ENCODE results near the gene BRF1. TPM values are rescaled to one million over a fixed set of nuclear protein-coding genes. Genes with fewer than 3 reads are reported as not detected.

Gene BRF1
- total and polyA plus RNA-seq, 2 donors from 2014 or later = 19.3 to 34.1 TPM

DNA sequence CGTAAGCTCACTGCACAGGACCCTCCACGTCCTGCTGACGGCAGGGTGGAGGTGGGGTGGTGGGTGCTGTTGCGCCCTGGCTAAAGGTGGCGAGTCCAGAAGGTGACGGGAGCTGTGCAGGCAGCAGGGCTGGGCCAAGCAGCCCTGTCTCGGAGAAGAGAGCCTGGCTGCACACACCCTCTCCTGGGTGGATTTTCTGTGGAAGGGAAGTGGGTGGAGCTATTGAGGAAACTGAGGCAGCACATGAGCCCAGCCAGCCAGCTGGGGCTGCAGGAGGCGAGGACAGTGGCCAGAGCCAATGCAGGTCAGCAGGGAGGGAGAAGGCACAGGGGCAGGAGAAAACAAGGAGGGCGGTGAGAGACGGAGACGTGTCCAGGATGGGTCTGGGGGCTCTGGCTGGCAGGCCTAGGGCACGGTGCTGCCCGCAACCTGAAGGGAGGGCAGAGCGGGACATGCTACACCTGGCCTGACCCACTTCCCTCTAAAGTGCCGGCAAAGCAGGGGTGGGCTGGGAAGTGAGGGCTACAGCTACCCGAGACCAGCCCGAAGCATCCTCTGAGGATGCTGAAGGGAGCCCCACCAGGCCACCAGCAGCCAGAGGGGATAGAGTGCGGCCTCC is 32.0 kb downstream of the BRF1 start:
- DNase-seq (no peak), FAIRE-seq (no peak)
- TF ChIP-seq, protein P1, sequence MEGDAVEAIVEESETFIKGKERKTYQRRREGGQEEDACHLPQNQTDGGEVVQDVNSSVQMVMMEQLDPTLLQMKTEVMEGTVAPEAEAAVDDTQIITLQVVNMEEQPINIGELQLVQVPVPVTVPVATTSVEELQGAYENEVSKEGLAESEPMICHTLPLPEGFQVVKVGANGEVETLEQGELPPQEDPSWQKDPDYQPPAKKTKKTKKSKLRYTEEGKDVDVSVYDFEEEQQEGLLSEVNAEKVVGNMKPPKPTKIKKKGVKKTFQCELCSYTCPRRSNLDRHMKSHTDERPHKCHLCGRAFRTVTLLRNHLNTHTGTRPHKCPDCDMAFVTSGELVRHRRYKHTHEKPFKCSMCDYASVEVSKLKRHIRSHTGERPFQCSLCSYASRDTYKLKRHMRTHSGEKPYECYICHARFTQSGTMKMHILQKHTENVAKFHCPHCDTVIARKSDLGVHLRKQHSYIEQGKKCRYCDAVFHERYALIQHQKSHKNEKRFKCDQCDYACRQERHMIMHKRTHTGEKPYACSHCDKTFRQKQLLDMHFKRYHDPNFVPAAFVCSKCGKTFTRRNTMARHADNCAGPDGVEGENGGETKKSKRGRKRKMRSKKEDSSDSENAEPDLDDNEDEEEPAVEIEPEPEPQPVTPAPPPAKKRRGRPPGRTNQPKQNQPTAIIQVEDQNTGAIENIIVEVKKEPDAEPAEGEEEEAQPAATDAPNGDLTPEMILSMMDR (IDR thresholded peaks at IDR 0.05; ENCODE audit: borderline replicate concordance, extremely low read depth, insufficient read depth) = no peak
- Histone ChIP-seq H3K4me1 (ENCODE audit: control insufficient read depth in 2 of 3, insufficient read depth in 2 of 3, low read depth in 1 of 3, low read length in 3 of 3) (peaks cover 0 to 16% (median 5%) of the 10 kb centered on the region in 3 donors), H3K9ac (ENCODE audit: low read length in 3 of 3) (no peak overlapping the region), H3K27ac (ENCODE audit: low read depth in 2 of 2, low read length in 2 of 2) (no peak overlapping the region), H3K9me3 (ENCODE audit: control insufficient read depth in 2 of 3, insufficient read depth in 1 of 3, low read length in 3 of 3) (no peaks in the 10 kb centered on the region), H3K36me3 (ENCODE audit: control insufficient read depth in 2 of 3, insufficient read depth in 3 of 3, low read length in 3 of 3) (no peaks in the 10 kb centered on the region), H3K4me3 (ENCODE audit: low read length in 3 of 3) (no peak overlapping the region), H3K27me3 (ENCODE audit: control insufficient read depth, insufficient read depth, low read length) (no peaks in the 10 kb centered on the region)
- intact Hi-C loops (cut with DNase I) = no loop called here

DNA sequence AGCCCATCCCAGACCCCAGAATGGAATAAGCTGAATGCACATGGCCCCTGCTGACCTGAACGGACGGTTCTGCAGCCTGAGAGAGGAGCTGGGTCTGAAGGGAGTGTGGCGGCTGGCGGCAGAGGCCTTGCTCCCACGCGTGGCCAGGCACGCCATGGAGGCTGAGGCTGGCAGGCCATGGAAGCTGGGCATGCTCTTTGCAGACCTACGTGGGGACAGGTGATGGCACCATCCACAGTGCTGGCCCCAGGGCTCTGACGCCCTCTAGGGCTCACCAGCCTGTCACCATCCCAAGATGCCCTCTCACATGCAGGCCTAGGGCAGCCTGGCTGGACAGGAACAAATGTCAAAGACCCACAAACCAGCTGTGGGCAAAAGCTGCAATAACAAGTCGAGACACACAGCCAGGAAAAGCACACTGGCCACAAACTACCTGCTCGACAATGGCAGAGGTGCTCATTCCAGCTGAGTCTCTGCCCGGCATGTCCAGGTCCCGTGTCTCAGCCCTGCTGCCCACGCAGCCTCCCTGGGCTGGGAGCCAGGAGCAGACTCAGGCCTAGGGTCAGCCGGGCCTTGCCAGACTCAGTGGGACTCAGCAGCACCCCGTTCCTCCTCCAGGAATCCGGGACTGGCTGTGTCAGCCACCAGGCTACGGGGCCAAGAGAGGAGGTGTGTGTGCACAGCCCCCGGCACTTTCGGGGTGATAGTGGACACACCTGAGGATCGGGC is 32.8 kb downstream of the BRF1 start:
- Histone ChIP-seq H3K36me3 (ENCODE audit: control insufficient read depth in 2 of 3, insufficient read depth in 3 of 3, low read length in 3 of 3) (no peaks in the 10 kb centered on the region), H3K4me3 (ENCODE audit: low read length in 3 of 3) (no peak overlapping the region), H3K27me3 (ENCODE audit: control insufficient read depth, insufficient read depth, low read length) (no peaks in the 10 kb centered on the region), H3K9ac (ENCODE audit: low read length in 3 of 3) (no peak overlapping the region), H3K9me3 (ENCODE audit: control insufficient read depth in 2 of 3, insufficient read depth in 1 of 3, low read length in 3 of 3) (no peaks in the 10 kb centered on the region), H3K27ac (ENCODE audit: low read depth in 2 of 2, low read length in 2 of 2) (no peak overlapping the region), H3K4me1 (ENCODE audit: control insufficient read depth in 2 of 3, insufficient read depth in 2 of 3, low read depth in 1 of 3, low read length in 3 of 3) (peaks cover 0 to 12% (median 2%) of the 10 kb centered on the region in 3 donors)
- intact Hi-C loops (cut with DNase I) = no loop called here
- DNase-seq (no peak), FAIRE-seq (no peak)
- TF ChIP-seq, protein P1 (IDR thresholded peaks at IDR 0.05; ENCODE audit: borderline replicate concordance, extremely low read depth, insufficient read depth) = no peak

DNA sequence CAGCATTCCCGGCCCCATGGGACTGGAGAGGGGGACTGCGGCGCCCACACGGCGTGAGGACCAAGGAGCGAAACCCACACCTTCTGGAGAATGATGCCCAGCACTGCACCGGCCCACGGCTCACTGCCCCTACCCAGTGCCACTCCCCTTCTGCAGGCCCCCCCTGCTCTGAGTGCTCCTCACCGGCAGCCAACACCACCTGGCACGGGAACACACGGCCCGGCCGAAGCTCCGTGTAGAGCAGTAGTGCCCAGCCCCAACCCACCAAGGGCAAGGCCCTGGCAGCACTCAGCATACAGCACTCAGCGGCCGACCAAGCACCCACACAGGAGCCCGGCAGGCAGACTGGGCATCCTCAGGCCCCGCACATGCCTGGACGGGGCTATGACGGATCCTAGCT is 39.0 kb downstream of the BRF1 start:
- intact Hi-C loops (cut with DNase I) = no loop called here
- DNase-seq (no peak), FAIRE-seq (no peak)
- Histone ChIP-seq H3K27me3 (ENCODE audit: control insufficient read depth, insufficient read depth, low read length) (no peaks in the 10 kb centered on the region), H3K4me1 (ENCODE audit: control insufficient read depth in 2 of 3, insufficient read depth in 2 of 3, low read depth in 1 of 3, low read length in 3 of 3) (no peaks in the 10 kb centered on the region), H3K27ac (ENCODE audit: low read depth in 2 of 2, low read length in 2 of 2) (no peak overlapping the region), H3K36me3 (ENCODE audit: control insufficient read depth in 2 of 3, insufficient read depth in 3 of 3, low read length in 3 of 3) (no peaks in the 10 kb centered on the region), H3K9ac (ENCODE audit: low read length in 3 of 3) (no peak overlapping the region), H3K4me3 (ENCODE audit: low read length in 3 of 3) (no peak overlapping the region), H3K9me3 (ENCODE audit: control insufficient read depth in 2 of 3, insufficient read depth in 1 of 3, low read length in 3 of 3) (no peaks in the 10 kb centered on the region)
- TF ChIP-seq, protein P1 (IDR thresholded peaks at IDR 0.05; ENCODE audit: borderline replicate concordance, extremely low read depth, insufficient read depth) = no peak

All from kidney (tissue), 14 donors.